Measurements from ENCODE around the gene TAS1R3. TPM values are rescaled to one million over a fixed set of nuclear protein-coding genes. Genes with fewer than 3 reads are reported as not detected.

Gene TAS1R3
- total RNA-seq, 1 donor from 2014 or later = 0.50 TPM

DNA sequence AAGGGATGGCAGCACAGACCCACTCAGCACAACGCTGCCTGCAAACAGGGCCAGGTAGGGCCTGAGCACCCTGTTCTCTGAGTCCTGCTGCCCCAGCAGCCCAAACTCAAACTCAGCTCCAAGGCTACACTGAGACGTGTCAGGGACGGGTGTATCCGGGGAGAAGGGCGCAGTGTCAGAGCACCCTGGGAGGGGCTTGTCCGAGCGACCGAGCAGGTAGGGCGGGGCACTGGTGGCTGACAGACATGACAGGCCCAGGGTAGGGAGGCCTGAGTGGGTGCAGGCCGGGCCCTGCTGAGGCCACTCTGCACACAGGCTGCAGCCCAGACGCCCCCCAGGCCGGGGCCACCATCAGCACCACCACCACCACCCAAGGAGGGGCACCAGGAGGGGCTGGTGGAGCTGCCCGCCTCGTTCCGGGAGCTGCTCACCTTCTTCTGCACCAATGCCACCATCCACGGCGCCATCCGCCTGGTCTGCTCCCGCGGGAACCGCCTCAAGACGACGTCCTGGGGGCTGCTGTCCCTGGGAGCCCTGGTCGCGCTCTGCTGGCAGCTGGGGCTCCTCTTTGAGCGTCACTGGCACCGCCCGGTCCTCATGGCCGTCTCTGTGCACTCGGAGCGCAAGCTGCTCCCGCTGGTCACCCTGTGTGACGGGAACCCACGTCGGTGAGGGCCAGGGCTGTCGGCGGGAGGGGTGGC, 45.3 kb upstream of the TAS1R3 start:
- H3K27ac Mint-ChIP-seq (ENCODE audit: unreplicated experiment) = no peak overlapping the region
- FAIRE-seq (no peak), DNase-seq (ENCODE audit: low read depth) (no peak)
- Histone ChIP-seq H3K4me2 (ENCODE audit: low read length) (no peak overlapping the region), H3K4me1 (ENCODE audit: insufficient read depth, low read length) (peaks cover 6% of the 10 kb centered on the region), H2AFZ (ENCODE audit: low read depth, low read length) (no peak overlapping the region), H4K20me1 (ENCODE audit: insufficient read depth, low read length) (no peaks in the 10 kb centered on the region), H3K79me2 (ENCODE audit: insufficient read depth, low read length) (no peaks in the 10 kb centered on the region), H3K27me3 (ENCODE audit: insufficient read depth, low read length) (no peaks in the 10 kb centered on the region), H3K27ac (ENCODE audit: low read depth, low read length) (no peak overlapping the region), H3K9me3 (ENCODE audit: insufficient read depth, low read depth, low read length) (no peaks in the 10 kb centered on the region), H3K4me3 (ENCODE audit: insufficient read depth, low read depth, low read length) (no peak overlapping the region), H3K36me3 (ENCODE audit: insufficient read depth, low read length) (no peaks in the 10 kb centered on the region), H3K9ac (ENCODE audit: low read length) (no peak overlapping the region)
- no peaks in the 10 kb centered on the region for H3K9me3 Mint-ChIP-seq (ENCODE audit: unreplicated experiment)
- TF ChIP-seq, protein P1, sequence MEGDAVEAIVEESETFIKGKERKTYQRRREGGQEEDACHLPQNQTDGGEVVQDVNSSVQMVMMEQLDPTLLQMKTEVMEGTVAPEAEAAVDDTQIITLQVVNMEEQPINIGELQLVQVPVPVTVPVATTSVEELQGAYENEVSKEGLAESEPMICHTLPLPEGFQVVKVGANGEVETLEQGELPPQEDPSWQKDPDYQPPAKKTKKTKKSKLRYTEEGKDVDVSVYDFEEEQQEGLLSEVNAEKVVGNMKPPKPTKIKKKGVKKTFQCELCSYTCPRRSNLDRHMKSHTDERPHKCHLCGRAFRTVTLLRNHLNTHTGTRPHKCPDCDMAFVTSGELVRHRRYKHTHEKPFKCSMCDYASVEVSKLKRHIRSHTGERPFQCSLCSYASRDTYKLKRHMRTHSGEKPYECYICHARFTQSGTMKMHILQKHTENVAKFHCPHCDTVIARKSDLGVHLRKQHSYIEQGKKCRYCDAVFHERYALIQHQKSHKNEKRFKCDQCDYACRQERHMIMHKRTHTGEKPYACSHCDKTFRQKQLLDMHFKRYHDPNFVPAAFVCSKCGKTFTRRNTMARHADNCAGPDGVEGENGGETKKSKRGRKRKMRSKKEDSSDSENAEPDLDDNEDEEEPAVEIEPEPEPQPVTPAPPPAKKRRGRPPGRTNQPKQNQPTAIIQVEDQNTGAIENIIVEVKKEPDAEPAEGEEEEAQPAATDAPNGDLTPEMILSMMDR (IDR thresholded peaks at IDR 0.05; ENCODE audit: insufficient read depth, low read depth, low read length) = no peak
- no peak for TF ChIP-seq EZH2 (IDR thresholded peaks at IDR 0.05; ENCODE audit: insufficient read depth, low read length)
- H3K27me3 Mint-ChIP-seq (ENCODE audit: low read depth, unreplicated experiment) = peaks cover 2% of the 10 kb centered on the region
- no peak overlapping the region for H3K4me3 Mint-ChIP-seq (ENCODE audit: unreplicated experiment)
- H3K4me1 Mint-ChIP-seq (ENCODE audit: low read depth, unreplicated experiment) = no peaks in the 10 kb centered on the region
- no peaks in the 10 kb centered on the region for H3K36me3 Mint-ChIP-seq (ENCODE audit: low read depth, unreplicated experiment)

DNA sequence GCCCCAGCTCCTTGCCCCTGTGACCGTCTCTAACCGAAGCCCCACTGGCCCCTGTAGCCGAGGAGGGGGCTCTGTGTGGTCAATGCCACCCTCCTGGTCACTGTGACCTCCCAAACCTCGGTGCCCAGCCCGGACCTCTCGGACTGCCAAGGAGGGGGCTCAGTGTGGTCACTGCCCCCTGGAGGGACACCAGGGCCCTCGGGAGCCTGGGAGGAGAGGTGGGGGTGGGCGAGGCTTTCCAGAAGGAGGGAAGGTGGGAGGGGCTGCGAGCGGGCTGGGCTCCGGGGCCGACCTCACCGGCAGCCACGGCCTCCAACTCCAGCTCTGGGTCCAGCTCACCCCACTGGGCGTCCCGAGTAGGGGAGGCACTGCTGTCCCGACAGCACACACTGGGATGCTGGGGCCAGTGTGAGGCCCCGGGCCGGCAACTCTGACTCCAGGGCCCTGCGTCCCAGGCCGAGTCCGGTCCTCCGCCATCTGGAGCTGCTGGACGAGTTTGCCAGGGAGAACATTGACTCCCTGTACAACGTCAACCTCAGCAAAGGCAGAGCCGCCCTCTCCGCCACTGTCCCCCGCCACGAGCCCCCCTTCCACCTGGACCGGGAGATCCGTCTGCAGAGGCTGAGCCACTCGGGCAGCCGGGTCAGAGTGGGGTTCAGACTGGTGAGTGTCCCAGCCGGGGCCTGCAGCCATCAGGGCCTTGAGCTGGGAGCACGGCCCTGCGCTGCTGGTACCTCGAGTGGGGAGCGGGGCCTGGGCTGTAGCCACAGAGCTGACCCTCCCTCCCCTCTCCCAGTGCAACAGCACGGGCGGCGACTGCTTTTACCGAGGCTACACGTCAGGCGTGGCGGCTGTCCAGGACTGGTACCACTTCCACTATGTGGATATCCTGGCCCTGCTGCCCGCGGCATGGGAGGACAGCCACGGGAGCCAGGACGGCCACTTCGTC, 44.5 kb upstream of the TAS1R3 start:
- Histone ChIP-seq H3K9me3 (ENCODE audit: insufficient read depth, low read depth, low read length) (no peaks in the 10 kb centered on the region), H2AFZ (ENCODE audit: low read depth, low read length) (no peak overlapping the region), H4K20me1 (ENCODE audit: insufficient read depth, low read length) (no peaks in the 10 kb centered on the region), H3K27me3 (ENCODE audit: insufficient read depth, low read length) (no peaks in the 10 kb centered on the region), H3K4me2 (ENCODE audit: low read length) (no peak overlapping the region), H3K4me3 (ENCODE audit: insufficient read depth, low read depth, low read length) (no peak overlapping the region), H3K9ac (ENCODE audit: low read length) (no peak overlapping the region), H3K27ac (ENCODE audit: low read depth, low read length) (no peak overlapping the region), H3K4me1 (ENCODE audit: insufficient read depth, low read length) (peaks cover 6% of the 10 kb centered on the region), H3K36me3 (ENCODE audit: insufficient read depth, low read length) (no peaks in the 10 kb centered on the region), H3K79me2 (ENCODE audit: insufficient read depth, low read length) (no peaks in the 10 kb centered on the region)
- Mint-ChIP-seq H3K36me3 (ENCODE audit: low read depth, unreplicated experiment) (no peaks in the 10 kb centered on the region), H3K4me1 (ENCODE audit: low read depth, unreplicated experiment) (no peaks in the 10 kb centered on the region), H3K4me3 (ENCODE audit: unreplicated experiment) (no peak overlapping the region), H3K27me3 (ENCODE audit: low read depth, unreplicated experiment) (peaks cover 2% of the 10 kb centered on the region), H3K9me3 (ENCODE audit: unreplicated experiment) (no peaks in the 10 kb centered on the region), H3K27ac (ENCODE audit: unreplicated experiment) (no peak overlapping the region)
- FAIRE-seq (no peak), DNase-seq (ENCODE audit: low read depth) (no peak)
- TF ChIP-seq, protein P1 (IDR thresholded peaks at IDR 0.05; ENCODE audit: insufficient read depth, low read depth, low read length) = no peak
- no peak for TF ChIP-seq EZH2 (IDR thresholded peaks at IDR 0.05; ENCODE audit: insufficient read depth, low read length)

Data from astrocyte (in vitro differentiated cells and primary cell).